ENCODE measurements around the gene OR2A14.
"Not testable (repeated sequence)": the region's sequence is repeated elsewhere in the genome, so short reads cannot be mapped to it uniquely, and the experiment has no call there.

Gene OR2A14

GRCh38 chr7:144122876-144123275 is at the start of gene OR2A14:
OR2A14 (plus strand) TSS chr7:144123176; CDS start chr7:144129113, 5,937 bp downstream.
- DNase-seq (ENCODE audit: low read depth in 2 of 2, low spot score in 1 of 2) = no peak

GRCh38 chr7:144074374-144074773 is 48.6 kb upstream of the OR2A14 start:
- DNase-seq (ENCODE audit: low read depth in 2 of 2, low spot score in 1 of 2) = no peak

- no peak for DNase-seq (ENCODE audit: low read depth in 2 of 2, low spot score in 1 of 2)
Observed at GRCh38 chr7:144085978-144086377, 37.0 kb upstream of the OR2A14 start, which contains the start of gene OR2A12. OR2A12 (plus strand) TSS chr7:144086278; CDS start chr7:144095108, 8,830 bp downstream.

- no peak for DNase-seq (ENCODE audit: low read depth in 2 of 2, low spot score in 1 of 2)
Observed at GRCh38 chr7:144086730-144087129, 36.2 kb upstream of the OR2A14 start.

- DNase-seq (ENCODE audit: low read depth in 2 of 2, low spot score in 1 of 2) = no peak
Observed at GRCh38 chr7:144087230-144087629, 35.7 kb upstream of the OR2A14 start.

GRCh38 chr7:144090667-144091066 is 32.3 kb upstream of the OR2A14 start:
- DNase-seq (ENCODE audit: low read depth in 2 of 2, low spot score in 1 of 2) = no peak

GRCh38 chr7:144098776-144099175 is 24.2 kb upstream of the OR2A14 start:
- DNase-seq (ENCODE audit: low read depth in 2 of 2, low spot score in 1 of 2) = no peak

- no peak for DNase-seq (ENCODE audit: low read depth in 2 of 2, low spot score in 1 of 2)
Observed at GRCh38 chr7:144100607-144101006, 22.4 kb upstream of the OR2A14 start.

GRCh38 chr7:144102041-144102440 is 20.9 kb upstream of the OR2A14 start:
- no peak for DNase-seq (ENCODE audit: low read depth in 2 of 2, low spot score in 1 of 2)

GRCh38 chr7:144105211-144105610 is 17.8 kb upstream of the OR2A14 start:
- DNase-seq (ENCODE audit: low read depth in 2 of 2, low spot score in 1 of 2) = no peak

GRCh38 chr7:144109283-144109682 is 13.7 kb upstream of the OR2A14 start, which contains the start of gene OR2A2:
OR2A2 (plus strand) TSS chr7:144109583; CDS start chr7:144109583, 0 bp downstream.
- DNase-seq (ENCODE audit: low read depth in 2 of 2, low spot score in 1 of 2) = no peak

- no peak for DNase-seq (ENCODE audit: low read depth in 2 of 2, low spot score in 1 of 2)
Observed at GRCh38 chr7:144110272-144110671, 12.7 kb upstream of the OR2A14 start.

GRCh38 chr7:144113651-144114050 is 9.3 kb upstream of the OR2A14 start:
- DNase-seq (ENCODE audit: low read depth in 2 of 2, low spot score in 1 of 2) = no peak

GRCh38 chr7:144118341-144118740 is 4.6 kb upstream of the OR2A14 start:
- no peak for DNase-seq (ENCODE audit: low read depth in 2 of 2, low spot score in 1 of 2)

- peak; percentile 73 to 77 for DNase-seq (ENCODE audit: low read depth in 2 of 2, low spot score in 1 of 2)
Observed at GRCh38 chr7:144127714-144128334, 4.8 kb downstream of the OR2A14 start.

- DNase-seq (ENCODE audit: low read depth in 2 of 2, low spot score in 1 of 2) = not testable (repeated sequence)
Observed at GRCh38 chr7:144129601-144130000, 6.6 kb downstream of the OR2A14 start.

GRCh38 chr7:144130730-144131129 is 7.8 kb downstream of the OR2A14 start:
- no peak for DNase-seq (ENCODE audit: low read depth in 2 of 2, low spot score in 1 of 2)

GRCh38 chr7:144132262-144132661 is 9.3 kb downstream of the OR2A14 start:
- no peak for DNase-seq (ENCODE audit: low read depth in 2 of 2, low spot score in 1 of 2)

GRCh38 chr7:144133307-144133706 is 10.3 kb downstream of the OR2A14 start:
- no peak for DNase-seq (ENCODE audit: low read depth in 2 of 2, low spot score in 1 of 2)

GRCh38 chr7:144134116-144134515 is 11.1 kb downstream of the OR2A14 start:
- DNase-seq (ENCODE audit: low read depth in 2 of 2, low spot score in 1 of 2) = no peak

- no peak for DNase-seq (ENCODE audit: low read depth in 2 of 2, low spot score in 1 of 2)
Observed at GRCh38 chr7:144137501-144137900, 14.5 kb downstream of the OR2A14 start.

GRCh38 chr7:144142187-144142586 is 19.2 kb downstream of the OR2A14 start:
- no peak for DNase-seq (ENCODE audit: low read depth in 2 of 2, low spot score in 1 of 2)

- DNase-seq (ENCODE audit: low read depth in 2 of 2, low spot score in 1 of 2) = no peak
Observed at GRCh38 chr7:144144426-144144825, 21.4 kb downstream of the OR2A14 start.

Data from stimulated activated CD8-positive, alpha-beta memory T cell treated with anti-CD3 and anti-CD28 coated beads, Interleukin-4, amount 100 ng/mL, for 1 hour (primary cell).